ENCODE data around the gene ACTN4. TPM values are rescaled to one million over a fixed set of nuclear protein-coding genes. Genes with fewer than 3 reads are reported as not detected.

ACTN4 gene
- total and polyA plus RNA-seq, 2 donors (not counting 1 experiment from before 2014, with no cell fraction given), result 108 to 164 TPM

DNA sequence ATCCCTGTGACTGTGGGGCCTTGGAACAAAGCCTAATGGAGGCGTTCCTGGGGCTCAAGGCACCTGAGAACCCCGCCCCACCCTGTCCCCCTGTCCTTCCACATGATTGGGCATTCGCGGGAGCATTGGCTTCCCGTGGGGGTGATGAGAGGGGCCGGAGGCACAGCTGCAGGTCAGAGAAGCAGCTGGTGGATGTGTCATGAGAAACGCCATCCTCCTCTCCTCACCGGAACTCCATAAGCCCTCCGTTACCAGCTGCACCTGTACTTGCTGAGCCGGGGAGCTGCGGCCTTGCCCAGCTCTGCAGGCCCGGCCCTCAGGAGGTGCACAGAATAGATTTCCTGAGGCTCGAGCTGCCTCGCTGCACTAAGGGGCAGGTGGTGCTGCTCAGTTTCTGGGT lies 54.8 kb downstream of the ACTN4 start:
- TF ChIP-seq, protein P1, sequence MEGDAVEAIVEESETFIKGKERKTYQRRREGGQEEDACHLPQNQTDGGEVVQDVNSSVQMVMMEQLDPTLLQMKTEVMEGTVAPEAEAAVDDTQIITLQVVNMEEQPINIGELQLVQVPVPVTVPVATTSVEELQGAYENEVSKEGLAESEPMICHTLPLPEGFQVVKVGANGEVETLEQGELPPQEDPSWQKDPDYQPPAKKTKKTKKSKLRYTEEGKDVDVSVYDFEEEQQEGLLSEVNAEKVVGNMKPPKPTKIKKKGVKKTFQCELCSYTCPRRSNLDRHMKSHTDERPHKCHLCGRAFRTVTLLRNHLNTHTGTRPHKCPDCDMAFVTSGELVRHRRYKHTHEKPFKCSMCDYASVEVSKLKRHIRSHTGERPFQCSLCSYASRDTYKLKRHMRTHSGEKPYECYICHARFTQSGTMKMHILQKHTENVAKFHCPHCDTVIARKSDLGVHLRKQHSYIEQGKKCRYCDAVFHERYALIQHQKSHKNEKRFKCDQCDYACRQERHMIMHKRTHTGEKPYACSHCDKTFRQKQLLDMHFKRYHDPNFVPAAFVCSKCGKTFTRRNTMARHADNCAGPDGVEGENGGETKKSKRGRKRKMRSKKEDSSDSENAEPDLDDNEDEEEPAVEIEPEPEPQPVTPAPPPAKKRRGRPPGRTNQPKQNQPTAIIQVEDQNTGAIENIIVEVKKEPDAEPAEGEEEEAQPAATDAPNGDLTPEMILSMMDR (IDR thresholded peaks at IDR 0.05), result no peak
- TF ChIP-seq EZH2 (IDR thresholded peaks at IDR 0.05; ENCODE audit: borderline replicate concordance, insufficient read depth, low read depth, low read length, poor library complexity, severe bottlenecking), result no peak
- ChIA-PET POLR2A (no interaction called here), CTCF (no interaction called here)
- Histone ChIP-seq H3K27me3 (replicated peaks in 1 of 4; ENCODE audit: control extremely low read depth in 1 of 4, control insufficient read depth in 3 of 4, insufficient read depth in 4 of 4, low read length in 3 of 4) (no peaks in the 10 kb centered on the region), H3K79me2 (ENCODE audit: control insufficient read depth, insufficient read depth, low read length) (peaks cover 35% of the 10 kb centered on the region), H3K9ac (ENCODE audit: low read length) (no peak overlapping the region), H3K4me1 (ENCODE audit: control insufficient read depth in 2 of 2, insufficient read depth in 2 of 2, low read length in 2 of 2) (peaks cover 0 to 5% of the 10 kb centered on the region in 2 donors), H2AFZ (ENCODE audit: insufficient read depth, low read depth, low read length, poor library complexity, severe bottlenecking) (no peak overlapping the region), H3K4me3 (ENCODE audit: control extremely low read depth in 1 of 5, extremely low read depth in 1 of 5, insufficient read depth in 1 of 5, low read depth in 2 of 5, low read length in 4 of 5) (no peak overlapping the region), H3K27ac (ENCODE audit: low read length in 2 of 2) (no peak overlapping the region), H3K9me3 (ENCODE audit: control extremely low read depth in 1 of 3, control insufficient read depth in 2 of 3, insufficient read depth in 1 of 3, low read length in 2 of 3) (no peaks in the 10 kb centered on the region), H3K36me3 (replicated peaks in 1 of 2; ENCODE audit: control extremely low read depth in 1 of 2, control insufficient read depth in 1 of 2, extremely low read depth in 1 of 2, insufficient read depth in 2 of 2, low read length in 1 of 2) (peaks cover 0 to 59% of the 10 kb centered on the region in 2 experiments), H4K20me1 (ENCODE audit: control insufficient read depth, insufficient read depth, low read length, poor library complexity, severe bottlenecking) (peaks cover 44% of the 10 kb centered on the region), H3K4me2 (replicated peaks; ENCODE audit: low read depth, low read length, poor library complexity, severe bottlenecking) (no peak overlapping the region)
- H3K9me3 Mint-ChIP-seq (ENCODE audit: insufficient read depth), result no peaks in the 10 kb centered on the region
- peaks cover 8% of the 10 kb centered on the region for H3K4me1 Mint-ChIP-seq
- intact Hi-C loops (cut with micrococcal nuclease), result no loop called here
- WGBS (ENCODE audit: insufficient coverage), result 98% methylated on average over 9 of the region's 14 CpGs
- DNase-seq, result no peak
- no peak overlapping the region for H3K4me3 Mint-ChIP-seq
- H3K27me3 Mint-ChIP-seq, result no peaks in the 10 kb centered on the region
- H3K27ac Mint-ChIP-seq, result no peak overlapping the region
- ATAC-seq (ENCODE audit: low read depth), result no peak

- intact Hi-C loops (cut with micrococcal nuclease), result no loop called here
- H3K4me1 Mint-ChIP-seq, result no peaks in the 10 kb centered on the region
- WGBS (ENCODE audit: insufficient coverage), result 93% methylated on average over 13 of the region's 14 CpGs
These were observed 56.1 kb downstream of the ACTN4 start for GRCh38 chr19:38703509-38703908.

More at GRCh38 chr19:38703509-38703908, 56.1 kb downstream of the ACTN4 start:
- ATAC-seq (ENCODE audit: low read depth) (no peak), DNase-seq (no peak)
- CTCF ChIA-PET, result interaction anchor here (0.9 kb wide), 1 partner anchor 227 kb away, joined by 3 read pairs; the partner anchor contains the start of genes MRPS12 and SARS2
- Mint-ChIP-seq H3K4me3 (no peak overlapping the region), H3K9me3 (ENCODE audit: insufficient read depth) (no peaks in the 10 kb centered on the region), H3K27me3 (no peaks in the 10 kb centered on the region), H3K27ac (no peak overlapping the region)
- Histone ChIP-seq H3K27ac (ENCODE audit: low read length in 2 of 2) (no peak overlapping the region), H3K27me3 (replicated peaks in 1 of 4; ENCODE audit: control extremely low read depth in 1 of 4, control insufficient read depth in 3 of 4, insufficient read depth in 4 of 4, low read length in 3 of 4) (no peaks in the 10 kb centered on the region), H3K79me2 (ENCODE audit: control insufficient read depth, insufficient read depth, low read length) (peaks cover 23% of the 10 kb centered on the region), H3K4me1 (ENCODE audit: control insufficient read depth in 2 of 2, insufficient read depth in 2 of 2, low read length in 2 of 2) (peaks cover 0 to 4% of the 10 kb centered on the region in 2 donors), H3K4me3 (ENCODE audit: control extremely low read depth in 1 of 5, extremely low read depth in 1 of 5, insufficient read depth in 1 of 5, low read depth in 2 of 5, low read length in 4 of 5) (no peak overlapping the region), H3K36me3 (replicated peaks in 1 of 2; ENCODE audit: control extremely low read depth in 1 of 2, control insufficient read depth in 1 of 2, extremely low read depth in 1 of 2, insufficient read depth in 2 of 2, low read length in 1 of 2) (peaks cover 0 to 69% of the 10 kb centered on the region in 2 experiments), H3K9ac (ENCODE audit: low read length) (no peak overlapping the region), H3K9me3 (ENCODE audit: control extremely low read depth in 1 of 3, control insufficient read depth in 2 of 3, insufficient read depth in 1 of 3, low read length in 2 of 3) (no peaks in the 10 kb centered on the region), H3K4me2 (replicated peaks; ENCODE audit: low read depth, low read length, poor library complexity, severe bottlenecking) (no peak overlapping the region), H2AFZ (ENCODE audit: insufficient read depth, low read depth, low read length, poor library complexity, severe bottlenecking) (no peak overlapping the region), H4K20me1 (ENCODE audit: control insufficient read depth, insufficient read depth, low read length, poor library complexity, severe bottlenecking) (peaks cover 32% of the 10 kb centered on the region)
- TF ChIP-seq EZH2 (IDR thresholded peaks at IDR 0.05; ENCODE audit: borderline replicate concordance, insufficient read depth, low read depth, low read length, poor library complexity, severe bottlenecking), result no peak
- TF ChIP-seq, protein P1 (IDR thresholded peaks at IDR 0.05), result no peak
- POLR2A ChIA-PET, result interaction anchor here (0.7 kb wide), 1 partner anchor 12 kb away, joined by 4 read pairs; no protein-coding TSS in a partner anchor

All from B cell (primary cell).